Jurkat, Clone E6-1 (cell line): Measurements from ENCODE around the gene TSC1.

Experiments
- DNase-seq: peaks from one replicate; pipeline ENCODE4 v3.0.0-alpha.2; 2011; ENCODE audit warnings: low read depth, low spot score
- H3K4me3 ChIP-seq: 2 replicates; pipeline ENCODE4 v1.5.1; 2011; ENCODE audit warnings: mild to moderate bottlenecking, low read length, control low read depth, moderate library complexity

TSC1 gene

GRCh38 chr9:132901858-132902831, 42.3 kb downstream of the TSC1 start:
- DNase-seq, result peak; percentile 89
- H3K4me3 ChIP-seq, result no peak overlapping the region

- no peak for DNase-seq
Measured at GRCh38 chr9:132898051-132898450, 46.4 kb downstream of the TSC1 start.

GRCh38 chr9:132896906-132897305, 47.5 kb downstream of the TSC1 start:
- no peak for DNase-seq
- no peak overlapping the region for H3K4me3 ChIP-seq

More at GRCh38 chr9:132898051-132898450, 46.4 kb downstream of the TSC1 start:
- no peak overlapping the region for H3K4me3 ChIP-seq

- no peak overlapping the region for H3K4me3 ChIP-seq
- no peak for DNase-seq
Measured at GRCh38 chr9:132896264-132896663, 48.2 kb downstream of the TSC1 start.

- H3K4me3 ChIP-seq, result no peak overlapping the region
- DNase-seq, result no peak
Measured at GRCh38 chr9:132894862-132895835, 49.3 kb downstream of the TSC1 start.

GRCh38 chr9:132894346-132894745, 50.1 kb downstream of the TSC1 start:
- DNase-seq, result no peak
- H3K4me3 ChIP-seq, result no peak overlapping the region

GRCh38 chr9:132892400-132892799, 52.0 kb downstream of the TSC1 start:
- DNase-seq, result no peak
- H3K4me3 ChIP-seq, result no peak overlapping the region

- no peak for DNase-seq
- H3K4me3 ChIP-seq, result no peak overlapping the region
Measured at GRCh38 chr9:132888151-132888550, 56.3 kb downstream of the TSC1 start.

- no peak overlapping the region for H3K4me3 ChIP-seq
- DNase-seq, result no peak
Measured at GRCh38 chr9:132887181-132888120, 57.0 kb downstream of the TSC1 start.

- no peak for DNase-seq
- no peak overlapping the region for H3K4me3 ChIP-seq
Measured at GRCh38 chr9:132886334-132886725, 58.1 kb downstream of the TSC1 start.

GRCh38 chr9:132885720-132886333, 58.6 kb downstream of the TSC1 start:
- H3K4me3 ChIP-seq, result no peak overlapping the region
- DNase-seq, result peak; percentile 83

- no peak for DNase-seq
Measured at GRCh38 chr9:132883349-132884294, 60.8 kb downstream of the TSC1 start.

GRCh38 chr9:132882616-132883015, 61.8 kb downstream of the TSC1 start:
- H3K4me3 ChIP-seq, result no peak overlapping the region
- DNase-seq, result no peak

More at GRCh38 chr9:132883349-132884294, 60.8 kb downstream of the TSC1 start:
- no peak overlapping the region for H3K4me3 ChIP-seq

- no peak overlapping the region for H3K4me3 ChIP-seq
- DNase-seq, result no peak
Measured at GRCh38 chr9:132881826-132882225, 62.6 kb downstream of the TSC1 start.

GRCh38 chr9:132880324-132880661, 64.1 kb downstream of the TSC1 start:
- peak overlapping the region; percentile 95 for H3K4me3 ChIP-seq
- DNase-seq, result no peak

GRCh38 chr9:132879457-132880323, 64.7 kb downstream of the TSC1 start:
- DNase-seq, result peak; percentile 91

More at GRCh38 chr9:132879457-132880323, 64.7 kb downstream of the TSC1 start:
- peak overlapping the region; percentile 95 for H3K4me3 ChIP-seq
